ENCODE data around the gene SPOCK1. TPM values are rescaled to one million over a fixed set of nuclear protein-coding genes. Genes with fewer than 3 reads are reported as not detected.

Gene SPOCK1
- total RNA-seq, 1 experiment from 2014 or later = 10.9 TPM

- no peak overlapping the region for H3K18ac ChIP-seq (ENCODE audit: insufficient read length, low read depth, low read length)
These were observed 356.1 kb downstream of the SPOCK1 start for GRCh38 chr5:137142764-137143605.

More at GRCh38 chr5:137142764-137143605, 356.1 kb downstream of the SPOCK1 start:
- Histone ChIP-seq H3K14ac (ENCODE audit: insufficient read depth, low read length) (no peak overlapping the region), H2BK20ac (ENCODE audit: low read depth, low read length, poor library complexity, severe bottlenecking) (no peak overlapping the region), H4K8ac (replicated peaks; ENCODE audit: insufficient read length, low read depth, low read length) (no peak overlapping the region), H4K5ac (ENCODE audit: insufficient read length, low read depth, low read length) (no peak overlapping the region), H3K79me2 (ENCODE audit: insufficient read depth, low read length) (no peaks in the 10 kb centered on the region), H4K91ac (ENCODE audit: insufficient read length, low read depth, low read length) (no peak overlapping the region), H2AFZ (ENCODE audit: low read length) (no peak overlapping the region), H3K4ac (ENCODE audit: low read depth, low read length) (no peak overlapping the region), H2BK5ac (ENCODE audit: insufficient read length, low read length) (no peak overlapping the region), H3K79me1 (ENCODE audit: insufficient read depth, low read depth, low read length, poor library complexity, severe bottlenecking) (no peaks in the 10 kb centered on the region), H4K20me1 (ENCODE audit: control insufficient read depth, insufficient read depth, insufficient read length) (no peaks in the 10 kb centered on the region), H3K9ac (ENCODE audit: extremely low read depth, insufficient read length, low read length) (no peak overlapping the region), H2BK15ac (ENCODE audit: low read depth, low read length) (no peak overlapping the region), H3K4me2 (ENCODE audit: insufficient read depth, insufficient read length, low read length) (no peak overlapping the region), H3K56ac (ENCODE audit: insufficient read length, low read depth, low read length) (no peak overlapping the region), H3K4me1 (ENCODE audit: insufficient read depth, low read length) (peaks cover 2% of the 10 kb centered on the region; the same call in 1 of the 2 replicates), H3K27ac (ENCODE audit: insufficient read length, low read depth, low read length) (no peak overlapping the region), H3K23ac (ENCODE audit: insufficient read length, low read depth, low read length) (no peak overlapping the region), H3K23me2 (ENCODE audit: insufficient read length, low read depth, low read length, poor library complexity, severe bottlenecking) (no peaks in the 10 kb centered on the region), H2BK120ac (ENCODE audit: low read depth, low read length, poor library complexity, severe bottlenecking) (no peak overlapping the region), H3T11ph (ENCODE audit: low read length) (no peak overlapping the region), H2AK5ac (ENCODE audit: insufficient read length, low read length) (no peak overlapping the region), H3K9me3 (ENCODE audit: control insufficient read depth, low read depth, low read length) (no peaks in the 10 kb centered on the region), H3K27me3 (ENCODE audit: insufficient read depth, low read length) (no peaks in the 10 kb centered on the region), H2BK12ac (ENCODE audit: insufficient read length, low read depth, low read length) (no peak overlapping the region)
- no peak overlapping the region for H3K4me3 Mint-ChIP-seq
- TF ChIP-seq CTCF (conservative IDR thresholded peaks at IDR 0.05) = no peak
- H3K9me3 Mint-ChIP-seq = no peaks in the 10 kb centered on the region
- H3K36me3 Mint-ChIP-seq (ENCODE audit: insufficient read depth in 1 of 3, low read depth in 3 of 3) = no peaks in the 10 kb centered on the region
- H3K27me3 Mint-ChIP-seq (ENCODE audit: low read depth) = no peaks in the 10 kb centered on the region
- peaks cover 30 to 38% of the 10 kb centered on the region in 2 experiments for H3K4me1 Mint-ChIP-seq
- no peak overlapping the region for H3K27ac Mint-ChIP-seq
- no peak for DNase-seq
- no CpG with 5 or more reads among the region's 7 CpGs for WGBS (ENCODE audit: extremely low coverage, insufficient read length, low lambda C conversion rate)

Data from H9 (cell line).